Right ventricle myocardium inferior (tissue), 1 donor: ENCODE results near the gene CDC42BPA. TPM values are rescaled to one million over a fixed set of nuclear protein-coding genes. Genes with fewer than 3 reads are reported as not detected.

Source experiments
- ATAC-seq: fragments of 200-7000 bp; cut with Tn5 transposase; one replicate; pipeline ENCODE4 v1.9.1; 2020; ENCODE audit warnings: mild to moderate bottlenecking, moderate library complexity
- DNase-seq: peaks from one replicate; pipeline ENCODE4 v3.0.0; 2021; ENCODE audit errors: missing footprints
- intact Hi-C: fragments of 100-400 bp; cut with DNase I; formaldehyde crosslinking; loops from one replicate; pipeline ENCODE4 v1.11.0; 2022
- total RNA-seq: library from RNA; stranded (reverse); fragmentation: NEBNext Ultra II Directional; extraction: Animal tissue kit (Norgen Biotek cat#: 25700); gene quantifications from one replicate; pipeline ENCODE4 v1.2.1, GENCODE V29; 2021
- donor health status: DM: no; HTN: yes; CAD: no; lungs with severe emphysema.

The CDC42BPA gene
- total RNA-seq, 1 donor from 2014 or later: 37.2 TPM

GRCh38 chr1:226983247-226983991 lies 334.9 kb downstream of the CDC42BPA start:
- intact Hi-C loops: no loop called here
- ATAC-seq: no peak

GRCh38 chr1:226982451-226983177 lies 335.7 kb downstream of the CDC42BPA start:
- ATAC-seq (no peak), DNase-seq (peak; percentile 65)
- intact Hi-C loops: no loop called here

More at GRCh38 chr1:226983247-226983991, 334.9 kb downstream of the CDC42BPA start:
- DNase-seq: peak; percentile 30

- ATAC-seq: no peak
- intact Hi-C loops: no loop called here
- no peak for DNase-seq
Observed at GRCh38 chr1:226981838-226982237, 336.5 kb downstream of the CDC42BPA start.

GRCh38 chr1:226981386-226981817 lies 336.9 kb downstream of the CDC42BPA start:
- ATAC-seq: no peak
- intact Hi-C loops: no loop called here
- DNase-seq: no peak

GRCh38 chr1:226980565-226981385 lies 337.5 kb downstream of the CDC42BPA start:
- peak; percentile 81 for DNase-seq
- ATAC-seq: peak; percentile 38
- intact Hi-C loops: no loop called here

GRCh38 chr1:226980122-226980560 lies 338.2 kb downstream of the CDC42BPA start:
- ATAC-seq: peak; percentile 9
- no peak for DNase-seq
- intact Hi-C loops: no loop called here

GRCh38 chr1:226979517-226980121 lies 338.7 kb downstream of the CDC42BPA start:
- peak; percentile 75 for ATAC-seq
- DNase-seq: no peak
- intact Hi-C loops: no loop called here

- intact Hi-C loops: no loop called here
- ATAC-seq (no peak), DNase-seq (peak; percentile 66)
Observed at GRCh38 chr1:226979115-226979516, 339.2 kb downstream of the CDC42BPA start.

GRCh38 chr1:226978432-226979114 lies 339.7 kb downstream of the CDC42BPA start:
- intact Hi-C loops: no loop called here
- ATAC-seq (no peak), DNase-seq (peak; percentile 47)

GRCh38 chr1:226977643-226978431 lies 340.5 kb downstream of the CDC42BPA start:
- no peak for ATAC-seq
- peak; percentile 57 for DNase-seq
- intact Hi-C loops: no loop called here

- ATAC-seq (no peak), DNase-seq (peak; percentile 62)
- intact Hi-C loops: no loop called here
Observed at GRCh38 chr1:226976978-226977642, 341.2 kb downstream of the CDC42BPA start.

GRCh38 chr1:226976276-226976977 lies 341.9 kb downstream of the CDC42BPA start:
- intact Hi-C loops: no loop called here
- no peak for ATAC-seq
- DNase-seq: no peak

GRCh38 chr1:226975259-226976250 lies 342.7 kb downstream of the CDC42BPA start:
- DNase-seq (peak; percentile 60), ATAC-seq (no peak)
- intact Hi-C loops: no loop called here

GRCh38 chr1:226974544-226975258 lies 343.6 kb downstream of the CDC42BPA start:
- intact Hi-C loops: loop anchor here (1.0 kb wide), 1 partner anchor 29 kb away; no protein-coding TSS in a partner anchor

More at GRCh38 chr1:226974544-226975258, 343.6 kb downstream of the CDC42BPA start:
- DNase-seq (peak; percentile 80), ATAC-seq (peak; percentile 57)
